Liver (tissue), 9 donors: Measurements from ENCODE around the gene SCPEP1. TPM values are rescaled to one million over a fixed set of nuclear protein-coding genes. Genes with fewer than 3 reads are reported as not detected.

Experiments used
- DNase-seq: peaks from one replicate; pipeline ENCODE4 v3.0.0-alpha.2; 2017; ENCODE audit warnings: low spot score
- H3K27ac ChIP-seq, 2 donors: one replicate each; pipeline ENCODE4 v1.7.0; 2013; ENCODE audit warnings: inconsistent platforms in 2 of 2, low read length in 2 of 2, control low read depth in 1 of 2, low read depth in 1 of 2, mild to moderate bottlenecking in 1 of 2
- H3K27me3 ChIP-seq, 4 donors: one replicate each; pipeline versions ENCODE4 v1.6.1 to v1.7.0; 2013; ENCODE audit warnings: low read length in 3 of 4, inconsistent platforms in 1 of 4, mild to moderate bottlenecking in 1 of 4, moderate library complexity in 1 of 4; ENCODE audit not compliant: control insufficient read depth in 4 of 4, insufficient read depth in 4 of 4
- H3K36me3 ChIP-seq, 4 donors: one replicate each; pipeline versions ENCODE4 v1.6.1 to v1.7.0; 2013; ENCODE audit warnings: low read length in 3 of 4, mild to moderate bottlenecking in 3 of 4, low read depth in 1 of 4, moderate library complexity in 1 of 4; ENCODE audit not compliant: control insufficient read depth in 4 of 4, insufficient read depth in 3 of 4
- H3K4me1 ChIP-seq, 4 donors: one replicate each; pipeline versions ENCODE4 v1.6.1 to v1.7.0; 2013; ENCODE audit warnings: low read length in 3 of 4, mild to moderate bottlenecking in 3 of 4, moderate library complexity in 1 of 4; ENCODE audit not compliant: control insufficient read depth in 4 of 4, insufficient read depth in 4 of 4
- H3K4me3 ChIP-seq, 3 donors: one replicate each; pipeline versions ENCODE4 v1.6.1 to v1.7.0; 2013; ENCODE audit warnings: low read length in 3 of 3, control low read depth in 1 of 3, low read depth in 1 of 3, mild to moderate bottlenecking in 1 of 3
- H3K9ac ChIP-seq, 2 donors: one replicate each; pipeline ENCODE4 v1.7.0; 2013; ENCODE audit warnings: low read length in 2 of 2, mild to moderate bottlenecking in 2 of 2, moderate library complexity in 2 of 2, control low read depth in 1 of 2, low read depth in 1 of 2
- H3K9me3 ChIP-seq, 4 donors: one replicate each; pipeline versions ENCODE4 v1.6.1 to v1.7.0; 2013; ENCODE audit warnings: low read length in 3 of 4; ENCODE audit not compliant: control insufficient read depth in 4 of 4
- JUND ChIP-seq, 2 donors: IDR thresholded peaks; 2 replicates each; pipeline ENCODE4 v1.6.1; 2016; ENCODE audit warnings: antibody characterized with exemption in 2 of 2
- RAD21 ChIP-seq, 2 donors: IDR thresholded peaks; 2 replicates each; pipeline ENCODE4 v1.6.1; 2016; ENCODE audit warnings: antibody characterized with exemption in 2 of 2, mild to moderate bottlenecking in 2 of 2
- RXRA ChIP-seq, 2 donors: IDR thresholded peaks; 2 replicates each; pipeline ENCODE4 v1.6.1; 2017 to 2018; ENCODE audit warnings: antibody characterized with exemption in 2 of 2, mild to moderate bottlenecking in 1 of 2
- SP1 ChIP-seq: IDR thresholded peaks from 2 replicates; pipeline ENCODE4 v1.6.1; 2018; ENCODE audit warnings: antibody characterized with exemption, mild to moderate bottlenecking
- WGBS: extraction: QIAGEN DNeasy Blood & Tissue Kit; methylation state at CpG from one replicate; pipeline ENCODE4 v1.1.7; 2013; 5-methylcytosine and 5-hydroxymethylcytosine counted together
- polyA plus RNA-seq, 2 donors: library from polyadenylated mRNA; stranded (reverse) in 1 of 2; unstranded in 1 of 2; fragments of 200-250 nt in 1 of 2; fragments of >200 nt in 1 of 2; fragmentation: Nextera tagmentation in 1 of 2; extraction: Ambion mirVana in 1 of 2; gene quantifications; one replicate each; pipeline versions ENCODE4 v1.2.1 to v1.2.3, GENCODE V29; 2013 to 2015
- total RNA-seq, 2 donors: library from RNA; depleted of rRNA; stranded (reverse); fragments of >200 nt; gene quantifications; one replicate each; pipeline ENCODE4 v1.2.3, GENCODE V29; 2014
- TF ChIP-seq, protein P1 (sequence below): IDR thresholded peaks from 2 replicates; pipeline ENCODE4 v1.6.1; 2016; ENCODE audit warnings: antibody characterized with exemption
- TF ChIP-seq, protein P2 (sequence below): fragments of 150-350 bp; IDR thresholded peaks from 2 replicates; pipeline ENCODE4 v1.5.1; 2017; ENCODE audit warnings: improper control_type of control experiment, low read depth, low read length; ENCODE audit not compliant: missing input control
- TF ChIP-seq, protein P3 (sequence below): IDR thresholded peaks from 2 replicates; pipeline ENCODE4 v1.6.1; 2016; ENCODE audit warnings: antibody characterized with exemption, mild to moderate bottlenecking
- donor health status: healthy.
- donor health status: healthy.
- donor health status: healthy.
- donor health status: healthy.
- donor health status: healthy.

Gene SCPEP1
- total and polyA plus RNA-seq, 4 donors: 15.7 to 29.3 (median 28.2) TPM

DNA sequence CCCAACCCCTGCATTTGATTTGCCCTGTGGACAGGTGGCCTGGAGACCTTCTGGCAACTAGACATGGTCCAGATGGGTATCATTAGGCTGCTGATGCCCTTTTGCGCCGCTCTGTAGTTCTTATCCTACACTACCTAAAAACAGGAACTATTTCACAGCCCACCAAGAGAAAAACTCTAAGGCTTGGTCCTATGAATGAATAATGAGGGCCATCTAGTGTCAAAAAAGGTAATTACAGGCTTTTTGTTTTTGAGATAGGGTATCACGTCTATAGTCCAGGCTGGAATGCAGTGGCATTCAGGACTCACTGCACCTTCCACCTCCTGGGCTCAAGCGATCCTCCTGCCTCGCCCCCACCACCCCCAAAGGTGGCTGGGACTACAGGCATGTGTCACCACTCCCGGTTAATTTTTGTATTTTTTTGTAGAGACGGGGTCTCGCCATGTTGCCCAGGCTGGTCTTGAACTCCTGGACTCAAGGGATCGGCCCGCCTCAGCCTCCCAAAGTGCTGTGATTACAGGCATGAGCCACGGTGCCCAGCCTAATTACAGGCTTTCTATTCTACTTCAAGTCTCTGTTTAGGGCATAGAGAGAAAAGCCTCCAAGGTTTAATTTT lies 38.0 kb upstream of the SCPEP1 start:
- H3K27ac ChIP-seq: no peak overlapping the region
- H3K9ac ChIP-seq: no peak overlapping the region
- WGBS: 63% methylated on average over 11 of the region's 11 CpGs
- no peak overlapping the region for H3K4me3 ChIP-seq
- no peaks in the 10 kb centered on the region for H3K27me3 ChIP-seq
- H3K36me3 ChIP-seq: peaks cover 3 to 28% (median 20%) of the 10 kb centered on the region in 4 donors
- TF ChIP-seq, protein P1, sequence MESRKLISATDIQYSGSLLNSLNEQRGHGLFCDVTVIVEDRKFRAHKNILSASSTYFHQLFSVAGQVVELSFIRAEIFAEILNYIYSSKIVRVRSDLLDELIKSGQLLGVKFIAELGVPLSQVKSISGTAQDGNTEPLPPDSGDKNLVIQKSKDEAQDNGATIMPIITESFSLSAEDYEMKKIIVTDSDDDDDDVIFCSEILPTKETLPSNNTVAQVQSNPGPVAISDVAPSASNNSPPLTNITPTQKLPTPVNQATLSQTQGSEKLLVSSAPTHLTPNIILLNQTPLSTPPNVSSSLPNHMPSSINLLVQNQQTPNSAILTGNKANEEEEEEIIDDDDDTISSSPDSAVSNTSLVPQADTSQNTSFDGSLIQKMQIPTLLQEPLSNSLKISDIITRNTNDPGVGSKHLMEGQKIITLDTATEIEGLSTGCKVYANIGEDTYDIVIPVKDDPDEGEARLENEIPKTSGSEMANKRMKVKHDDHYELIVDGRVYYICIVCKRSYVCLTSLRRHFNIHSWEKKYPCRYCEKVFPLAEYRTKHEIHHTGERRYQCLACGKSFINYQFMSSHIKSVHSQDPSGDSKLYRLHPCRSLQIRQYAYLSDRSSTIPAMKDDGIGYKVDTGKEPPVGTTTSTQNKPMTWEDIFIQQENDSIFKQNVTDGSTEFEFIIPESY: no peak
- TF ChIP-seq, protein P2, sequence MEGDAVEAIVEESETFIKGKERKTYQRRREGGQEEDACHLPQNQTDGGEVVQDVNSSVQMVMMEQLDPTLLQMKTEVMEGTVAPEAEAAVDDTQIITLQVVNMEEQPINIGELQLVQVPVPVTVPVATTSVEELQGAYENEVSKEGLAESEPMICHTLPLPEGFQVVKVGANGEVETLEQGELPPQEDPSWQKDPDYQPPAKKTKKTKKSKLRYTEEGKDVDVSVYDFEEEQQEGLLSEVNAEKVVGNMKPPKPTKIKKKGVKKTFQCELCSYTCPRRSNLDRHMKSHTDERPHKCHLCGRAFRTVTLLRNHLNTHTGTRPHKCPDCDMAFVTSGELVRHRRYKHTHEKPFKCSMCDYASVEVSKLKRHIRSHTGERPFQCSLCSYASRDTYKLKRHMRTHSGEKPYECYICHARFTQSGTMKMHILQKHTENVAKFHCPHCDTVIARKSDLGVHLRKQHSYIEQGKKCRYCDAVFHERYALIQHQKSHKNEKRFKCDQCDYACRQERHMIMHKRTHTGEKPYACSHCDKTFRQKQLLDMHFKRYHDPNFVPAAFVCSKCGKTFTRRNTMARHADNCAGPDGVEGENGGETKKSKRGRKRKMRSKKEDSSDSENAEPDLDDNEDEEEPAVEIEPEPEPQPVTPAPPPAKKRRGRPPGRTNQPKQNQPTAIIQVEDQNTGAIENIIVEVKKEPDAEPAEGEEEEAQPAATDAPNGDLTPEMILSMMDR: peak; percentile 67
- TF ChIP-seq RAD21 (IDR thresholded peaks at IDR 0.05): peak; percentile 87
- H3K4me1 ChIP-seq: peaks cover 0 to 3% (median 0%) of the 10 kb centered on the region in 4 donors
- no peaks in the 10 kb centered on the region for H3K9me3 ChIP-seq
- DNase-seq: no peak

DNA sequence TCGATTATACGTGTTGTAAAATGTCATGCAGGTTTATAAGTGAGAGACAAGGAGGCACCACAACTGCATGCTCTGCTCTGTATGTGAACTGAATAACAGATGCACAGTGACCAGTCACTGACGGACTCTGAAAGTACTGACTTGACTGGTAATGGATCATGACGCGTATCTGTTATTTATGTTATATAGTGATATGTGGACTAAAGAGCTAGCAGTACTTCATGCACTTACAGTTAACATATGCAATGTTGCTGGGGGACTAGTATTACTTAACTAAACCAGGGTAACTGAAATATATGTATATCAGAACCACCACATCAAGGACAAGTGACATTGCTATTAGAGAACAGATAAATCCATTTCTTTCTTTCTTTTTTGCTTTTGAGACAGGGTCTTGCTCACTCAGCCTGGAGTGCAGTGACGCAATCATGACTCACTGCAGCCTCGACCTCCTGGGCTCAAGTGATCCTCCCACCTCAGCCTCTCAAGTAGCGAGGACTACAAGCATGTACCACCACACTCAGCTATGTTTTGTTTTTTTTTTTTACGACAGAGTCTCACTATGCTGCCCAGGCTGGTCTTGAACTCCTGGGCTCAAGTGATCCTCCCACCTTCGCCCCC lies 34.3 kb upstream of the SCPEP1 start:
- Histone ChIP-seq H3K9ac (no peak overlapping the region), H3K36me3 (peaks cover 6 to 30% (median 20%) of the 10 kb centered on the region in 4 donors), H3K27ac (no peak overlapping the region), H3K4me3 (no peak overlapping the region), H3K4me1 (peaks cover 0 to 3% (median 0%) of the 10 kb centered on the region in 4 donors), H3K9me3 (no peaks in the 10 kb centered on the region), H3K27me3 (no peaks in the 10 kb centered on the region)
- no peak for DNase-seq
- 92% methylated on average over 10 of the region's 10 CpGs for WGBS
- TF ChIP-seq SP1 (no peak), RXRA (IDR thresholded peaks at IDR 0.05) (no peak), JUND (IDR thresholded peaks at IDR 0.05) (no peak)
- TF ChIP-seq, protein P3, sequence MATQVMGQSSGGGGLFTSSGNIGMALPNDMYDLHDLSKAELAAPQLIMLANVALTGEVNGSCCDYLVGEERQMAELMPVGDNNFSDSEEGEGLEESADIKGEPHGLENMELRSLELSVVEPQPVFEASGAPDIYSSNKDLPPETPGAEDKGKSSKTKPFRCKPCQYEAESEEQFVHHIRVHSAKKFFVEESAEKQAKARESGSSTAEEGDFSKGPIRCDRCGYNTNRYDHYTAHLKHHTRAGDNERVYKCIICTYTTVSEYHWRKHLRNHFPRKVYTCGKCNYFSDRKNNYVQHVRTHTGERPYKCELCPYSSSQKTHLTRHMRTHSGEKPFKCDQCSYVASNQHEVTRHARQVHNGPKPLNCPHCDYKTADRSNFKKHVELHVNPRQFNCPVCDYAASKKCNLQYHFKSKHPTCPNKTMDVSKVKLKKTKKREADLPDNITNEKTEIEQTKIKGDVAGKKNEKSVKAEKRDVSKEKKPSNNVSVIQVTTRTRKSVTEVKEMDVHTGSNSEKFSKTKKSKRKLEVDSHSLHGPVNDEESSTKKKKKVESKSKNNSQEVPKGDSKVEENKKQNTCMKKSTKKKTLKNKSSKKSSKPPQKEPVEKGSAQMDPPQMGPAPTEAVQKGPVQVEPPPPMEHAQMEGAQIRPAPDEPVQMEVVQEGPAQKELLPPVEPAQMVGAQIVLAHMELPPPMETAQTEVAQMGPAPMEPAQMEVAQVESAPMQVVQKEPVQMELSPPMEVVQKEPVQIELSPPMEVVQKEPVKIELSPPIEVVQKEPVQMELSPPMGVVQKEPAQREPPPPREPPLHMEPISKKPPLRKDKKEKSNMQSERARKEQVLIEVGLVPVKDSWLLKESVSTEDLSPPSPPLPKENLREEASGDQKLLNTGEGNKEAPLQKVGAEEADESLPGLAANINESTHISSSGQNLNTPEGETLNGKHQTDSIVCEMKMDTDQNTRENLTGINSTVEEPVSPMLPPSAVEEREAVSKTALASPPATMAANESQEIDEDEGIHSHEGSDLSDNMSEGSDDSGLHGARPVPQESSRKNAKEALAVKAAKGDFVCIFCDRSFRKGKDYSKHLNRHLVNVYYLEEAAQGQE: no peak
- TF ChIP-seq, protein P1: no peak
